Activated naive CD8-positive, alpha-beta T cell (primary cell): ENCODE results near the gene RBMS2.
"Not testable (repeated sequence)": the region's sequence is repeated elsewhere in the genome, so short reads cannot be mapped to it uniquely, and the experiment has no call there.

Experiments
- H3K27ac Mint-ChIP-seq: one replicate; pipeline ENCODE4 v1.8.0; 2021; ENCODE audit warnings: mixed read lengths
- H3K27me3 Mint-ChIP-seq: one replicate; pipeline ENCODE4 v1.8.0; 2021; ENCODE audit warnings: mixed read lengths
- H3K36me3 Mint-ChIP-seq: one replicate; pipeline ENCODE4 v1.8.0; 2021; ENCODE audit warnings: mixed read lengths
- H3K4me1 Mint-ChIP-seq: one replicate; pipeline ENCODE4 v1.8.0; 2021; ENCODE audit warnings: low read depth, mixed read lengths
- H3K4me3 Mint-ChIP-seq: one replicate; pipeline ENCODE4 v1.8.0; 2021; ENCODE audit warnings: mild to moderate bottlenecking, mixed read lengths
- H3K9me3 Mint-ChIP-seq: one replicate; pipeline ENCODE4 v1.8.0; 2021; ENCODE audit warnings: low read depth, mixed read lengths

RBMS2 gene

GRCh38 chr12:56537546-56537945 is 15.9 kb downstream of the RBMS2 start:
- no peaks in the 10 kb centered on the region for H3K9me3 Mint-ChIP-seq
- H3K4me3 Mint-ChIP-seq, result no peak overlapping the region
- H3K4me1 Mint-ChIP-seq, result no peaks in the 10 kb centered on the region
- no peaks in the 10 kb centered on the region for H3K27me3 Mint-ChIP-seq
- H3K36me3 Mint-ChIP-seq, result no peaks in the 10 kb centered on the region
- H3K27ac Mint-ChIP-seq, result no peak overlapping the region

GRCh38 chr12:56541631-56542030 is 20.0 kb downstream of the RBMS2 start:
- Mint-ChIP-seq H3K4me1 (no peaks in the 10 kb centered on the region), H3K4me3 (no peak overlapping the region), H3K36me3 (no peaks in the 10 kb centered on the region), H3K9me3 (no peaks in the 10 kb centered on the region), H3K27ac (no peak overlapping the region), H3K27me3 (no peaks in the 10 kb centered on the region)

GRCh38 chr12:56542164-56542563 is 20.5 kb downstream of the RBMS2 start:
- no peaks in the 10 kb centered on the region for H3K36me3 Mint-ChIP-seq
- no peaks in the 10 kb centered on the region for H3K4me1 Mint-ChIP-seq
- no peaks in the 10 kb centered on the region for H3K27me3 Mint-ChIP-seq
- no peak overlapping the region for H3K27ac Mint-ChIP-seq
- no peaks in the 10 kb centered on the region for H3K9me3 Mint-ChIP-seq
- H3K4me3 Mint-ChIP-seq, result no peak overlapping the region

- Mint-ChIP-seq H3K4me1 (no peaks in the 10 kb centered on the region), H3K36me3 (no peaks in the 10 kb centered on the region), H3K27me3 (no peaks in the 10 kb centered on the region), H3K27ac (no peak overlapping the region), H3K4me3 (no peak overlapping the region), H3K9me3 (no peaks in the 10 kb centered on the region)
Observed at GRCh38 chr12:56545023-56545604, 23.5 kb downstream of the RBMS2 start.

- Mint-ChIP-seq H3K27ac (no peak overlapping the region), H3K27me3 (no peaks in the 10 kb centered on the region), H3K9me3 (no peaks in the 10 kb centered on the region), H3K4me1 (no peaks in the 10 kb centered on the region), H3K4me3 (no peak overlapping the region), H3K36me3 (no peaks in the 10 kb centered on the region)
Observed at GRCh38 chr12:56546680-56547079, 25.1 kb downstream of the RBMS2 start.

GRCh38 chr12:56551070-56551469 is 29.4 kb downstream of the RBMS2 start:
- no peaks in the 10 kb centered on the region for H3K4me1 Mint-ChIP-seq
- no peaks in the 10 kb centered on the region for H3K9me3 Mint-ChIP-seq
- H3K27ac Mint-ChIP-seq, result no peak overlapping the region
- H3K36me3 Mint-ChIP-seq, result no peaks in the 10 kb centered on the region
- no peaks in the 10 kb centered on the region for H3K27me3 Mint-ChIP-seq
- H3K4me3 Mint-ChIP-seq, result no peak overlapping the region

GRCh38 chr12:56565510-56566101 is 44.0 kb downstream of the RBMS2 start:
- Mint-ChIP-seq H3K36me3 (no peaks in the 10 kb centered on the region), H3K4me1 (peaks cover 28% of the 10 kb centered on the region), H3K27me3 (no peaks in the 10 kb centered on the region), H3K27ac (no peak overlapping the region), H3K4me3 (peak overlapping the region; percentile 49), H3K9me3 (no peaks in the 10 kb centered on the region)

- H3K4me3 Mint-ChIP-seq, result no peak overlapping the region
- H3K36me3 Mint-ChIP-seq, result no peaks in the 10 kb centered on the region
- H3K9me3 Mint-ChIP-seq, result no peaks in the 10 kb centered on the region
- no peak overlapping the region for H3K27ac Mint-ChIP-seq
- peaks cover 35% of the 10 kb centered on the region for H3K4me1 Mint-ChIP-seq
- H3K27me3 Mint-ChIP-seq, result no peaks in the 10 kb centered on the region
Observed at GRCh38 chr12:56568146-56568545, 46.5 kb downstream of the RBMS2 start.

GRCh38 chr12:56571121-56571520 is 49.5 kb downstream of the RBMS2 start:
- H3K4me1 Mint-ChIP-seq, result peaks cover 25% of the 10 kb centered on the region
- no peaks in the 10 kb centered on the region for H3K9me3 Mint-ChIP-seq
- H3K27ac Mint-ChIP-seq, result no peak overlapping the region
- H3K36me3 Mint-ChIP-seq, result no peaks in the 10 kb centered on the region
- H3K4me3 Mint-ChIP-seq, result no peak overlapping the region
- no peaks in the 10 kb centered on the region for H3K27me3 Mint-ChIP-seq

GRCh38 chr12:56572288-56572687 is 50.7 kb downstream of the RBMS2 start:
- Mint-ChIP-seq H3K9me3 (no peaks in the 10 kb centered on the region), H3K4me1 (peaks cover 22% of the 10 kb centered on the region), H3K27ac (no peak overlapping the region), H3K4me3 (no peak overlapping the region), H3K27me3 (no peaks in the 10 kb centered on the region), H3K36me3 (no peaks in the 10 kb centered on the region)

- H3K27me3 Mint-ChIP-seq, result no peaks in the 10 kb centered on the region
- H3K4me1 Mint-ChIP-seq, result peaks cover 18% of the 10 kb centered on the region
- no peak overlapping the region for H3K4me3 Mint-ChIP-seq
- H3K36me3 Mint-ChIP-seq, result no peaks in the 10 kb centered on the region
- no peaks in the 10 kb centered on the region for H3K9me3 Mint-ChIP-seq
- H3K27ac Mint-ChIP-seq, result no peak overlapping the region
Observed at GRCh38 chr12:56574210-56574609, 52.6 kb downstream of the RBMS2 start.

- peaks cover 15% of the 10 kb centered on the region for H3K4me1 Mint-ChIP-seq
- H3K9me3 Mint-ChIP-seq, H3K36me3 Mint-ChIP-seq: not testable (repeated sequence)
Observed at GRCh38 chr12:56577248-56577647, 55.6 kb downstream of the RBMS2 start.

GRCh38 chr12:56578983-56579546 is 57.4 kb downstream of the RBMS2 start:
- H3K36me3 Mint-ChIP-seq, result no peaks in the 10 kb centered on the region
- no peaks in the 10 kb centered on the region for H3K27me3 Mint-ChIP-seq
- H3K4me3 Mint-ChIP-seq, result no peak overlapping the region
- H3K4me1 Mint-ChIP-seq, result peaks cover 19% of the 10 kb centered on the region
- H3K9me3 Mint-ChIP-seq, result no peaks in the 10 kb centered on the region
- H3K27ac Mint-ChIP-seq, result no peak overlapping the region

More at GRCh38 chr12:56577248-56577647, 55.6 kb downstream of the RBMS2 start:
- H3K27ac Mint-ChIP-seq, H3K27me3 Mint-ChIP-seq, H3K4me3 Mint-ChIP-seq: not testable (repeated sequence)

- H3K36me3 Mint-ChIP-seq, result no peaks in the 10 kb centered on the region
- H3K4me3 Mint-ChIP-seq, result peak overlapping the region; percentile 51
- peak overlapping the region; percentile 81 for H3K27ac Mint-ChIP-seq
- no peaks in the 10 kb centered on the region for H3K9me3 Mint-ChIP-seq
- no peaks in the 10 kb centered on the region for H3K27me3 Mint-ChIP-seq
- H3K4me1 Mint-ChIP-seq, result peaks cover 19% of the 10 kb centered on the region
Observed at GRCh38 chr12:56581418-56582145, 60.0 kb downstream of the RBMS2 start.

GRCh38 chr12:56585098-56585497 is 63.5 kb downstream of the RBMS2 start:
- no peaks in the 10 kb centered on the region for H3K36me3 Mint-ChIP-seq
- no peaks in the 10 kb centered on the region for H3K27me3 Mint-ChIP-seq
- peaks cover 21% of the 10 kb centered on the region for H3K4me1 Mint-ChIP-seq
- H3K27ac Mint-ChIP-seq, result no peak overlapping the region
- H3K4me3 Mint-ChIP-seq, result no peak overlapping the region
- no peaks in the 10 kb centered on the region for H3K9me3 Mint-ChIP-seq
